MCF 10A (cell line): Measurements from ENCODE around the gene NTPCR. TPM values are rescaled to one million over a fixed set of nuclear protein-coding genes. Genes with fewer than 3 reads are reported as not detected.

Experiments used
- BruUV-seq: library from RNA; stranded (reverse); fragments of 400-500 nt; replicated peaks from 2 replicates; lab custom pipeline; 2021; lab: Mats Ljungman, UMichigan
- CTCF ChIA-PET: fragments of 300-600 bp; sonication (Branson Sonifier 250); formaldehyde crosslinking; extraction: SDS; loops from one replicate; lab custom pipeline; 2021; ENCODE audit warnings: antibody characterized with exemption, inconsistent platforms; lab: Yijun Ruan, JAX
- POLR2A ChIA-PET: fragments of 300-600, 350-650 bp; sonication (Branson Sonifier 250); formaldehyde crosslinking; extraction: SDS; loops from one replicate; lab custom pipeline; 2020; ENCODE audit warnings: antibody characterized with exemption, inconsistent platforms; lab: Yijun Ruan, JAX
- DNase-seq: peaks from one replicate; pipeline ENCODE4 v3.0.0-alpha.2; 2018; ENCODE audit not compliant: unreplicated experiment
- H3K27ac Mint-ChIP-seq: one replicate; pipeline ENCODE4 v1.8.0; 2022; ENCODE audit warnings: mild to moderate bottlenecking, low read depth, mixed read lengths; ENCODE audit not compliant: unreplicated experiment
- H3K27me3 Mint-ChIP-seq: one replicate; pipeline ENCODE4 v1.8.0; 2022; ENCODE audit warnings: mixed read lengths; ENCODE audit not compliant: insufficient read depth, unreplicated experiment
- H3K36me3 Mint-ChIP-seq: one replicate; pipeline ENCODE4 v1.8.0; 2022; ENCODE audit warnings: mild to moderate bottlenecking, moderate library complexity, mixed read lengths; ENCODE audit not compliant: insufficient read depth, unreplicated experiment
- H3K4me1 Mint-ChIP-seq: one replicate; pipeline ENCODE4 v1.8.0; 2022; ENCODE audit warnings: mixed read lengths; ENCODE audit not compliant: insufficient read depth, unreplicated experiment
- H3K4me3 Mint-ChIP-seq: one replicate; pipeline ENCODE4 v1.8.0; 2022; ENCODE audit warnings: mild to moderate bottlenecking, moderate library complexity, mixed read lengths; ENCODE audit not compliant: unreplicated experiment
- H3K9me3 Mint-ChIP-seq: one replicate; pipeline ENCODE4 v1.8.0; 2022; ENCODE audit warnings: mixed read lengths; ENCODE audit not compliant: unreplicated experiment
- intact Hi-C: fragments of 100-400 bp; cut with micrococcal nuclease; formaldehyde crosslinking; loops from 2 replicates; pipeline ENCODE4 v1.14.1; 2022
- total RNA-seq: library from RNA; stranded (reverse); gene quantifications from 2 replicates; pipeline ENCODE4 v1.2.3, GENCODE V29; 2022
- TF ChIP-seq, protein P1 (sequence below): fragments of 200-600 bp; IDR thresholded peaks from one replicate; pipeline ENCODE4 v1.8.0; 2022; ENCODE audit warnings: antibody characterized with exemption, mild to moderate bottlenecking; ENCODE audit not compliant: unreplicated experiment

Gene NTPCR
- total RNA-seq, 1 experiment from 2014 or later, result 129 TPM

DNA sequence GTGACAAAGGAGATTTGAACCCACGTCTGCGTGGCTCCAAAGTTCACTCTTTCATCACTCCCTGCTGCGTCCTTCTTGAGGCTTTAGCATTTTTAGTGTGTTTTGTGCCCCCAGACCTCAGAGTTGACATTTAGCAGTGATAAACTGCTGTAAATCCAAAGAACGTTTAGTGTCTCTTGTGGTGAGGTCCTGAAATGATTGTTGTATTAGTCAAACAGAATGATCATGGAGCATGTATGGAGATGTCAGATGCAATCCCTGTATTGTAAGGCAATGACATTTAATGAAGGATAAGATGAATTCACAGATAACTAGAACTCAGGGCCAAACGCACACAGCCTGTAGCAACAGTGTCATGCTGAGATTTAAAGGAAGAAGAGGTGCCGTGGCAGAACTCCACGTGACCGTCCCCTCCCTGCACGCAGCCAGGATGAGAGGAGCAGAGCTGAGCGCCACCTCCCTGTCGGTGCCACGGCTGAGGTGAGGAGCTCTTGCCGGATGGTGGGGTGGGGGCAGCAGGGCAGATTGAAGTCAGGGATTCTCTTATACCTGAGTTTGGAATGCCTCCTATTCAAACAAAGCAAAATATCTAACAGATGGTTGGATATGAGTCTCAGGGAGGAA, 30.1 kb downstream of the NTPCR start:
- no peaks in the 10 kb centered on the region for H3K9me3 Mint-ChIP-seq
- TF ChIP-seq, protein P1, sequence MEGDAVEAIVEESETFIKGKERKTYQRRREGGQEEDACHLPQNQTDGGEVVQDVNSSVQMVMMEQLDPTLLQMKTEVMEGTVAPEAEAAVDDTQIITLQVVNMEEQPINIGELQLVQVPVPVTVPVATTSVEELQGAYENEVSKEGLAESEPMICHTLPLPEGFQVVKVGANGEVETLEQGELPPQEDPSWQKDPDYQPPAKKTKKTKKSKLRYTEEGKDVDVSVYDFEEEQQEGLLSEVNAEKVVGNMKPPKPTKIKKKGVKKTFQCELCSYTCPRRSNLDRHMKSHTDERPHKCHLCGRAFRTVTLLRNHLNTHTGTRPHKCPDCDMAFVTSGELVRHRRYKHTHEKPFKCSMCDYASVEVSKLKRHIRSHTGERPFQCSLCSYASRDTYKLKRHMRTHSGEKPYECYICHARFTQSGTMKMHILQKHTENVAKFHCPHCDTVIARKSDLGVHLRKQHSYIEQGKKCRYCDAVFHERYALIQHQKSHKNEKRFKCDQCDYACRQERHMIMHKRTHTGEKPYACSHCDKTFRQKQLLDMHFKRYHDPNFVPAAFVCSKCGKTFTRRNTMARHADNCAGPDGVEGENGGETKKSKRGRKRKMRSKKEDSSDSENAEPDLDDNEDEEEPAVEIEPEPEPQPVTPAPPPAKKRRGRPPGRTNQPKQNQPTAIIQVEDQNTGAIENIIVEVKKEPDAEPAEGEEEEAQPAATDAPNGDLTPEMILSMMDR, result no peak
- ChIA-PET CTCF (interaction anchor here (0.6 to 1.9 kb wide), 7 partner anchors 12 to 1140 kb away, joined by 3 to 4 read pairs (median 3); no protein-coding TSS in a partner anchor), POLR2A (interaction anchor here (0.5 to 2.5 kb wide), 6 partner anchors 16 to 346 kb away, joined by 3 to 10 read pairs (median 4); no protein-coding TSS in a partner anchor)
- H3K36me3 Mint-ChIP-seq, result peaks cover 86% of the 10 kb centered on the region
- no TSS peak for BruUV-seq
- no peak overlapping the region for H3K4me3 Mint-ChIP-seq
- intact Hi-C loops, result no loop called here
- no peaks in the 10 kb centered on the region for H3K4me1 Mint-ChIP-seq
- no peak for DNase-seq
- peak overlapping the region; percentile 32 for H3K27ac Mint-ChIP-seq
- H3K27me3 Mint-ChIP-seq, result no peaks in the 10 kb centered on the region

DNA sequence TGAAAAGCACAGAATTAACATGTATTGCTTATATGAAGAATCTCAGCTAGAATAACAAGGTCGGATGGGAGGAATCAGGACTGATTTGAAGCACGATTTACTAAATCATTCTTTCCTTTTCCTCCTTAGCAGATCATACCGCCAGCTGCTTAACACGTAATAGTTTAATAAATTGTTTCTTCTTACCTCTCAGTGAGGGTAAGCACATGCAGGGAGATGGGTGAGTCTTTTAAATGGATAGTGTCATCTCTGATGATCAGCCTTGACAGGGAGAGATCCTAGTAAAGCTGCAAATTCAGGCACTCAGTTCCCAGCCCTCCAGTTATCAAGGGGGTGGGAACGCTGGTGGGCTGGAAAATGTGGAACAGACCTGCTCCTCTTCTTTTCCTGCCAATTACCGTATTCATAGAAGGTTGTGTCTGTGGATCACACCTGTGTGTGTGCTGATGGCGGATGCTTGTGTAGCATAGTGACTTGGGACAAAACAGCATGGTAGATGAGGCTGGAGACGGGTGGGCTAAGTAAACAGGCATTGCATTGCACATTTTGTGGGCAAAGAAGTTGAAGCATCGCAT, 30.7 kb downstream of the NTPCR start:
- CTCF ChIA-PET, result interaction anchor here (0.6 to 1.9 kb wide), 6 partner anchors 14 to 823 kb away, joined by 3 to 4 read pairs (median 4); no protein-coding TSS in a partner anchor
- Mint-ChIP-seq H3K9me3 (no peaks in the 10 kb centered on the region), H3K27me3 (no peaks in the 10 kb centered on the region), H3K27ac (peak overlapping the region; percentile 32), H3K4me3 (no peak overlapping the region), H3K4me1 (no peaks in the 10 kb centered on the region), H3K36me3 (peaks cover 80% of the 10 kb centered on the region)
- TF ChIP-seq, protein P1, result no peak
- TSS peak; percentile 5 for BruUV-seq
- intact Hi-C loops, result no loop called here
- POLR2A ChIA-PET, result interaction anchor here (0.8 to 2.5 kb wide), 4 partner anchors 15 to 214 kb away, joined by 3 to 10 read pairs (median 4); no protein-coding TSS in a partner anchor
- DNase-seq, result no peak

DNA sequence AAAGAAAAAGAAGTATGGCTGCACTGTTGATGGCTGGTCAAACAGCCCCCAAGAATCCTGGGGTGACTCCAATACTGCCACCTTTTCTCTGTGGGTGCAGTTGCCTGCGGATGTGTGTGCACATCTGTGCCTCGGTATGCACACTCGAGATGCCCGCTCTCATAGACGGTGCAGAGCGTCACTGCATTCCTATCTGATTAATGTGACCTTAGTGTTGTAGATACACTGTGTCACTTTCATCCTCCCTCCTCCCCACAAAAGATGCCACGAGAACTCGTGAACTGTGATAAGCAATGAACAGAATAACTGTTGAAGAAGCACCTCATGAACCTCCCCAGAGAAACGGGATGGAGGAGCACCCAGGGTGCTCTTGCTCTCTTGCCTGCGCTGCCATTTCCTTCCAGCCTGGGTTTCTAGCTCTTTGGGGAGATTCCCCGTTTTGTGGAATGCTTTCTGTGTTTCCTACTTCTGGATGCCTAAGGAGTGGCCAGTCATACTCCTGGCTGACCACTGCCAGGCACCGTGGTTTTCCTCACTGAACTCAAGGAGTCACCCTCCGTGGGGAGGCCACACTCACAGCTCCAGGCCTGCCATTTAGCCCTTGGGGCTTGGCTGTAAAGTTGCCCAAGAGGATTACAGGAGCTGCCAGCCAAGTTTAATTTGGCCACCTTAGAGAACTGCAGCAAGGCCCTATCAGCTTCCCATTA, 32.0 kb downstream of the NTPCR start:
- DNase-seq, result peak; percentile 74
- POLR2A ChIA-PET, result interaction anchor here (1.0 to 2.5 kb wide), 5 partner anchors 9 to 215 kb away, joined by 3 to 10 read pairs (median 4); no protein-coding TSS in a partner anchor
- peaks cover 67% of the 10 kb centered on the region for H3K36me3 Mint-ChIP-seq
- H3K4me1 Mint-ChIP-seq, result peaks cover 4% of the 10 kb centered on the region
- intact Hi-C loops, result no loop called here
- TF ChIP-seq, protein P1, result no peak
- no peaks in the 10 kb centered on the region for H3K9me3 Mint-ChIP-seq
- no TSS peak for BruUV-seq
- H3K27me3 Mint-ChIP-seq, result no peaks in the 10 kb centered on the region
- CTCF ChIA-PET, result interaction anchor here (0.6 to 1.8 kb wide), 4 partner anchors 16 to 445 kb away, joined by 3 to 6 read pairs (median 4); no protein-coding TSS in a partner anchor
- no peak overlapping the region for H3K27ac Mint-ChIP-seq
- H3K4me3 Mint-ChIP-seq, result no peak overlapping the region
